ENCODE measurements around the gene BIN2.

BIN2 gene

GRCh38 chr12:51245476-51246253 lies 78.3 kb downstream of the BIN2 start:
- ChIA-PET CTCF (no interaction called here), POLR2A (interaction anchor here (1.1 kb wide), 1 partner anchor 220 kb away, joined by 4 read pairs; the partner anchor contains the start of gene SLC11A2)
- DNase-seq (ENCODE audit: extremely low spot score), result no peak
- TF ChIP-seq SP1 (IDR thresholded peaks at IDR 0.05), result no peak
- no peak for TF ChIP-seq LEF1 (IDR thresholded peaks at IDR 0.05; ENCODE audit: borderline replicate concordance)
- no peak for TF ChIP-seq ELF4 (IDR thresholded peaks at IDR 0.05)
- no peak for TF ChIP-seq BHLHE40 (IDR thresholded peaks at IDR 0.05; ENCODE audit: borderline replicate concordance)
- TF ChIP-seq SUZ12 (IDR thresholded peaks at IDR 0.05), result no peak
- no peak for TF ChIP-seq L3MBTL2 (conservative IDR thresholded peaks at IDR 0.05)
- TF ChIP-seq HDGF (IDR thresholded peaks at IDR 0.05; ENCODE audit: borderline replicate concordance), result no peak
- TF ChIP-seq CTBP1 (IDR thresholded peaks at IDR 0.05; ENCODE audit: borderline replicate concordance), result no peak
- no peak for TF ChIP-seq TARDBP (IDR thresholded peaks at IDR 0.05)
- no peak for TF ChIP-seq FOXK2 (IDR thresholded peaks at IDR 0.05)
- TF ChIP-seq FOXA1 (IDR thresholded peaks at IDR 0.05), result no peak

GRCh38 chr12:51244269-51244668 lies 79.7 kb downstream of the BIN2 start:
- CTCF ChIA-PET, result interaction anchor here (0.6 kb wide), 1 partner anchor 349 kb away, joined by 3 read pairs; no protein-coding TSS in a partner anchor
- TF ChIP-seq FOXA1 (IDR thresholded peaks at IDR 0.05), result no peak
- POLR2A ChIA-PET, result no interaction called here

GRCh38 chr12:51242876-51243275 lies 81.1 kb downstream of the BIN2 start:
- CTCF ChIA-PET, result no interaction called here
- POLR2A ChIA-PET, result no interaction called here
- DNase-seq (ENCODE audit: extremely low spot score), result no peak
- TF ChIP-seq ELF4 (IDR thresholded peaks at IDR 0.05), result no peak
- TF ChIP-seq TARDBP (IDR thresholded peaks at IDR 0.05), result no peak
- no peak for TF ChIP-seq LEF1 (IDR thresholded peaks at IDR 0.05; ENCODE audit: borderline replicate concordance)
- no peak for TF ChIP-seq CTBP1 (IDR thresholded peaks at IDR 0.05; ENCODE audit: borderline replicate concordance)
- TF ChIP-seq SP1 (IDR thresholded peaks at IDR 0.05), result no peak
- no peak for TF ChIP-seq L3MBTL2 (conservative IDR thresholded peaks at IDR 0.05)
- TF ChIP-seq BHLHE40 (IDR thresholded peaks at IDR 0.05; ENCODE audit: borderline replicate concordance), result no peak
- TF ChIP-seq PKNOX1 (IDR thresholded peaks at IDR 0.05), result no peak
- TF ChIP-seq ZNF384 (IDR thresholded peaks at IDR 0.05), result no peak
- TF ChIP-seq FOXM1 (IDR thresholded peaks at IDR 0.05; ENCODE audit: borderline replicate concordance), result no peak
- no peak for TF ChIP-seq FOXK2 (IDR thresholded peaks at IDR 0.05)
- no peak for TF ChIP-seq SUZ12 (IDR thresholded peaks at IDR 0.05)
- no peak for TF ChIP-seq FOXA1 (IDR thresholded peaks at IDR 0.05)
- TF ChIP-seq HDGF (IDR thresholded peaks at IDR 0.05; ENCODE audit: borderline replicate concordance), result no peak
- no peak for TF ChIP-seq ARNT (IDR thresholded peaks at IDR 0.05)
- no peak for TF ChIP-seq NFRKB (IDR thresholded peaks at IDR 0.05)

More at GRCh38 chr12:51244269-51244668, 79.7 kb downstream of the BIN2 start:
- DNase-seq (ENCODE audit: extremely low spot score), result no peak

- ChIA-PET CTCF (no interaction called here), POLR2A (interaction anchor here (1.0 kb wide), 1 partner anchor 26 kb away, joined by 3 read pairs; no protein-coding TSS in a partner anchor)
- no peak for DNase-seq (ENCODE audit: extremely low spot score)
- TF ChIP-seq LEF1 (IDR thresholded peaks at IDR 0.05; ENCODE audit: borderline replicate concordance), result no peak
- TF ChIP-seq PKNOX1 (IDR thresholded peaks at IDR 0.05), result no peak
- no peak for TF ChIP-seq ARNT (IDR thresholded peaks at IDR 0.05)
- TF ChIP-seq ZNF384 (IDR thresholded peaks at IDR 0.05), result no peak
- TF ChIP-seq ELF4 (IDR thresholded peaks at IDR 0.05), result no peak
- no peak for TF ChIP-seq FOXM1 (IDR thresholded peaks at IDR 0.05; ENCODE audit: borderline replicate concordance)
- no peak for TF ChIP-seq FOXA1 (IDR thresholded peaks at IDR 0.05)
- no peak for TF ChIP-seq BHLHE40 (IDR thresholded peaks at IDR 0.05; ENCODE audit: borderline replicate concordance)
- TF ChIP-seq L3MBTL2 (conservative IDR thresholded peaks at IDR 0.05), result no peak
- no peak for TF ChIP-seq TARDBP (IDR thresholded peaks at IDR 0.05)
- TF ChIP-seq NFRKB (IDR thresholded peaks at IDR 0.05), result no peak
- TF ChIP-seq CTBP1 (IDR thresholded peaks at IDR 0.05; ENCODE audit: borderline replicate concordance), result no peak
- TF ChIP-seq HDGF (IDR thresholded peaks at IDR 0.05; ENCODE audit: borderline replicate concordance), result no peak
- TF ChIP-seq SUZ12 (IDR thresholded peaks at IDR 0.05), result no peak
- no peak for TF ChIP-seq FOXK2 (IDR thresholded peaks at IDR 0.05)
Measured at GRCh38 chr12:51242120-51242519, 81.9 kb downstream of the BIN2 start.

GRCh38 chr12:51240971-51241370 lies 83.0 kb downstream of the BIN2 start:
- POLR2A ChIA-PET, result no interaction called here
- TF ChIP-seq SP1 (IDR thresholded peaks at IDR 0.05) (no peak), PKNOX1 (IDR thresholded peaks at IDR 0.05) (no peak), ELF4 (IDR thresholded peaks at IDR 0.05) (no peak), TARDBP (IDR thresholded peaks at IDR 0.05) (no peak), ZNF384 (IDR thresholded peaks at IDR 0.05) (no peak), NFRKB (IDR thresholded peaks at IDR 0.05) (no peak), L3MBTL2 (conservative IDR thresholded peaks at IDR 0.05) (no peak), LEF1 (IDR thresholded peaks at IDR 0.05; ENCODE audit: borderline replicate concordance) (no peak)
- CTCF ChIA-PET, result no interaction called here
- DNase-seq (ENCODE audit: extremely low spot score), result no peak
